Measurements from ENCODE around the gene ITGB7. TPM values are rescaled to one million over a fixed set of nuclear protein-coding genes. Genes with fewer than 3 reads are reported as not detected.

ITGB7 gene
- total RNA-seq, 1 experiment from 2014 or later: 0.43 TPM

- ChIA-PET POLR2A (ENCODE audit: low non-redundant PET) (no interaction called here), CTCF (interaction anchor here (1.7 kb wide), 1 partner anchor 131 kb away, joined by 14 read pairs; no protein-coding TSS in a partner anchor)
- Histone ChIP-seq H3K36me3 (ENCODE audit: insufficient read depth, low read length, poor library complexity, severe bottlenecking) (no peaks in the 10 kb centered on the region), H3K4me1 (ENCODE audit: insufficient read depth, low read length, poor library complexity, severe bottlenecking) (no peaks in the 10 kb centered on the region), H3K27ac (ENCODE audit: low read depth, low read length, poor library complexity, severe bottlenecking) (no peak overlapping the region), H3K9me3 (ENCODE audit: low read depth, low read length, poor library complexity, severe bottlenecking) (no peaks in the 10 kb centered on the region), H3K4me3 (ENCODE audit: low read depth, low read length, poor library complexity, severe bottlenecking) (no peak overlapping the region), H3K27me3 (replicated peaks; ENCODE audit: insufficient read depth, low read depth, low read length, poor library complexity) (no peaks in the 10 kb centered on the region)
- intact Hi-C loops (cut with micrococcal nuclease; ENCODE audit: unreplicated experiment): no loop called here
- DNase-seq (ENCODE audit: low spot score): no peak
- no TSS peak for BruUV-seq (replicated peaks)
- TF ChIP-seq EZH2 (IDR thresholded peaks at IDR 0.05; ENCODE audit: borderline replicate concordance, low read depth, low read length, poor library complexity, severe bottlenecking): no peak
- TF ChIP-seq, protein P1, sequence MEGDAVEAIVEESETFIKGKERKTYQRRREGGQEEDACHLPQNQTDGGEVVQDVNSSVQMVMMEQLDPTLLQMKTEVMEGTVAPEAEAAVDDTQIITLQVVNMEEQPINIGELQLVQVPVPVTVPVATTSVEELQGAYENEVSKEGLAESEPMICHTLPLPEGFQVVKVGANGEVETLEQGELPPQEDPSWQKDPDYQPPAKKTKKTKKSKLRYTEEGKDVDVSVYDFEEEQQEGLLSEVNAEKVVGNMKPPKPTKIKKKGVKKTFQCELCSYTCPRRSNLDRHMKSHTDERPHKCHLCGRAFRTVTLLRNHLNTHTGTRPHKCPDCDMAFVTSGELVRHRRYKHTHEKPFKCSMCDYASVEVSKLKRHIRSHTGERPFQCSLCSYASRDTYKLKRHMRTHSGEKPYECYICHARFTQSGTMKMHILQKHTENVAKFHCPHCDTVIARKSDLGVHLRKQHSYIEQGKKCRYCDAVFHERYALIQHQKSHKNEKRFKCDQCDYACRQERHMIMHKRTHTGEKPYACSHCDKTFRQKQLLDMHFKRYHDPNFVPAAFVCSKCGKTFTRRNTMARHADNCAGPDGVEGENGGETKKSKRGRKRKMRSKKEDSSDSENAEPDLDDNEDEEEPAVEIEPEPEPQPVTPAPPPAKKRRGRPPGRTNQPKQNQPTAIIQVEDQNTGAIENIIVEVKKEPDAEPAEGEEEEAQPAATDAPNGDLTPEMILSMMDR (conservative IDR thresholded peaks at IDR 0.05; ENCODE audit: low read depth, low read length): no peak
Observed at GRCh38 chr12:53196486-53196885, 10.6 kb downstream of the ITGB7 start.

GRCh38 chr12:53195516-53196420, 11.3 kb downstream of the ITGB7 start:
- ChIA-PET POLR2A (ENCODE audit: low non-redundant PET) (interaction anchor here (0.5 to 1.1 kb wide), 3 partner anchors 9 to 200 kb away, joined by 3 to 4 read pairs (median 3); no protein-coding TSS in a partner anchor), CTCF (interaction anchor here (0.7 kb wide), 1 partner anchor 395 kb away, joined by 3 read pairs; no protein-coding TSS in a partner anchor)
- no peak for DNase-seq (ENCODE audit: low spot score)
- no peaks in the 10 kb centered on the region for H3K27me3 ChIP-seq (replicated peaks; ENCODE audit: insufficient read depth, low read depth, low read length, poor library complexity)
- BruUV-seq (replicated peaks): no TSS peak
- no peaks in the 10 kb centered on the region for H3K36me3 ChIP-seq (ENCODE audit: insufficient read depth, low read length, poor library complexity, severe bottlenecking)
- H3K4me3 ChIP-seq (ENCODE audit: low read depth, low read length, poor library complexity, severe bottlenecking): no peak overlapping the region
- TF ChIP-seq EZH2 (IDR thresholded peaks at IDR 0.05; ENCODE audit: borderline replicate concordance, low read depth, low read length, poor library complexity, severe bottlenecking): no peak
- TF ChIP-seq, protein P1 (conservative IDR thresholded peaks at IDR 0.05; ENCODE audit: low read depth, low read length): no peak
- intact Hi-C loops (cut with micrococcal nuclease; ENCODE audit: unreplicated experiment): no loop called here
- H3K4me1 ChIP-seq (ENCODE audit: insufficient read depth, low read length, poor library complexity, severe bottlenecking): no peaks in the 10 kb centered on the region
- no peak overlapping the region for H3K27ac ChIP-seq (ENCODE audit: low read depth, low read length, poor library complexity, severe bottlenecking)
- no peaks in the 10 kb centered on the region for H3K9me3 ChIP-seq (ENCODE audit: low read depth, low read length, poor library complexity, severe bottlenecking)

DNA sequence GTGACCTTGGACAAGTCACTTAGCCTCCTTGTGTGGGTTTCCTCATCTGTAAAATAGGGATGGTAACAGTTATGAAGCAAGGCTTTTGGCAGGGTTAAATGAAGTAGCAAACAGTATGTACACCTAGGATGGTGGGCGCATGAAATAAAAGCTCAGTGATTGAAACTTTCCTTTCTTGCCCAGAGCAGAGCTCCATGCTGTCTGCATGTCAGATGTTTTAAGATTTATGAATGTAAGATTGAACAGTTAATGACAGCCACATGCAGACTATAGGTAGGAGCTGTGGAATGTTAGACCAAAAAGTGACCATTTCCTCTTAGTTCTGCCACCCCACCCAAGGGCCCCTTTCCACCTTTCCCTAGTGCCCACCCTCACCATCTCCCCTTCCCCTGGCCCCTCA, 12.1 kb downstream of the ITGB7 start:
- POLR2A ChIA-PET (ENCODE audit: low non-redundant PET): interaction anchor here (0.6 to 1.1 kb wide), 2 partner anchors 8 to 24 kb away, joined by 3 to 4 read pairs; no protein-coding TSS in a partner anchor
- no TSS peak for BruUV-seq (replicated peaks)
- H3K27me3 ChIP-seq (replicated peaks; ENCODE audit: insufficient read depth, low read depth, low read length, poor library complexity): no peaks in the 10 kb centered on the region

More for the DNA sequence above, 12.1 kb downstream of the ITGB7 start:
- CTCF ChIA-PET: interaction anchor here (0.7 kb wide), 1 partner anchor 396 kb away, joined by 3 read pairs; no protein-coding TSS in a partner anchor
- no peak overlapping the region for H3K4me3 ChIP-seq (ENCODE audit: low read depth, low read length, poor library complexity, severe bottlenecking)
- DNase-seq (ENCODE audit: low spot score): no peak
- no peaks in the 10 kb centered on the region for H3K9me3 ChIP-seq (ENCODE audit: low read depth, low read length, poor library complexity, severe bottlenecking)
- H3K36me3 ChIP-seq (ENCODE audit: insufficient read depth, low read length, poor library complexity, severe bottlenecking): no peaks in the 10 kb centered on the region
- H3K4me1 ChIP-seq (ENCODE audit: insufficient read depth, low read length, poor library complexity, severe bottlenecking): no peaks in the 10 kb centered on the region
- intact Hi-C loops (cut with micrococcal nuclease; ENCODE audit: unreplicated experiment): no loop called here
- TF ChIP-seq, protein P1 (conservative IDR thresholded peaks at IDR 0.05; ENCODE audit: low read depth, low read length): no peak
- no peak for TF ChIP-seq EZH2 (IDR thresholded peaks at IDR 0.05; ENCODE audit: borderline replicate concordance, low read depth, low read length, poor library complexity, severe bottlenecking)
- H3K27ac ChIP-seq (ENCODE audit: low read depth, low read length, poor library complexity, severe bottlenecking): no peak overlapping the region

Measured in A673 (cell line).